Activated CD8-positive, alpha-beta memory T cell treated with anti-CD3 and anti-CD28 coated beads for 4 hours (primary cell): ENCODE results near the gene NKX2-4.

Source experiments
- DNase-seq, 2 donors: peaks; one replicate each; pipeline ENCODE4 v3.0.0-alpha.2; 2020; ENCODE audit warnings: low read depth in 2 of 2

Gene NKX2-4

GRCh38 chr20:21360705-21361104 is 36.6 kb downstream of the NKX2-4 start:
- no peak for DNase-seq

- no peak for DNase-seq
Observed at GRCh38 chr20:21358737-21359136, 38.6 kb downstream of the NKX2-4 start.

- no peak for DNase-seq
Observed at GRCh38 chr20:21357844-21358243, 39.5 kb downstream of the NKX2-4 start.

- no peak for DNase-seq
Observed at GRCh38 chr20:21356386-21356785, 40.9 kb downstream of the NKX2-4 start.

- DNase-seq = no peak
Observed at GRCh38 chr20:21355981-21356380, 41.3 kb downstream of the NKX2-4 start.

GRCh38 chr20:21353236-21353635 is 44.1 kb downstream of the NKX2-4 start:
- no peak for DNase-seq

GRCh38 chr20:21352703-21353102 is 44.6 kb downstream of the NKX2-4 start:
- DNase-seq = no peak
